HUES64 (cell line): ENCODE data around the gene CACNA1G.

Source experiments
- H3K27ac ChIP-seq: 2 replicates; pipeline ENCODE4 v1.7.0; 2013; ENCODE audit warnings: low read depth, low read length, inconsistent platforms
- H3K27me3 ChIP-seq: 2 replicates; pipeline ENCODE4 v1.6.1; 2013; ENCODE audit warnings: mild to moderate bottlenecking, low read length; ENCODE audit not compliant: insufficient read depth
- H3K36me3 ChIP-seq: 2 replicates; pipeline ENCODE4 v1.6.1; 2013; ENCODE audit warnings: mild to moderate bottlenecking, low read length; ENCODE audit not compliant: insufficient read depth
- H3K4me1 ChIP-seq: 2 replicates; pipeline ENCODE4 v1.6.1; 2013; ENCODE audit warnings: mild to moderate bottlenecking, low read length, moderate library complexity; ENCODE audit not compliant: insufficient read depth
- H3K4me3 ChIP-seq: 2 replicates; pipeline ENCODE4 v1.5.1; 2013; ENCODE audit warnings: mild to moderate bottlenecking, low read length, moderate library complexity
- H3K9ac ChIP-seq: 2 replicates; pipeline ENCODE4 v1.6.1; 2013; ENCODE audit warnings: mild to moderate bottlenecking, low read depth, low read length
- H3K9me3 ChIP-seq: 2 replicates; pipeline ENCODE4 v1.6.1; 2013; ENCODE audit warnings: low read depth, low read length; ENCODE audit not compliant: insufficient read depth
- WGBS: fragments of 150-250, 120-280 bp; methylation state at CpG from one replicate; pipeline ENCODE4 v1.1.7; 2013; ENCODE audit warnings: missing lambda C conversion rate; 5-methylcytosine and 5-hydroxymethylcytosine counted together

The CACNA1G gene

DNA sequence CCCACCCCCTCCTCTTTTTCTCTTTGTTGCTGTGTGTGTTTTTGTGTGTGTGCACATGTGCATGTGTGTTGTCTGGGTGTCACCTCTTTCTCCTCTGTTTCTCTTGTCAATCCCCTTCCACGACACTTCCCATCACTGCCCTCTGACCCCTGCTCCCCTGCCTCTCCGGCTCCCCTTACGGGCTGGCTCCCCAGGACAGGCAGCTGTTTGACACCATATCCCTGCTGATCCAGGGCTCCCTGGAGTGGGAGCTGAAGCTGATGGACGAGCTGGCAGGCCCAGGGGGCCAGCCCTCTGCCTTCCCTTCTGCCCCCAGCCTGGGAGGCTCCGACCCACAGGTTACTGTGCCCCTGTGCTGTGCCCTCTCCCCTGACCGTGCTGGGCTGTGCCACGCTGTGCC is 59.0 kb downstream of the CACNA1G start:
- no peaks in the 10 kb centered on the region for H3K9me3 ChIP-seq
- no peaks in the 10 kb centered on the region for H3K36me3 ChIP-seq
- peaks cover 10% of the 10 kb centered on the region for H3K4me1 ChIP-seq
- H3K4me3 ChIP-seq = no peak overlapping the region
- no peak overlapping the region for H3K27ac ChIP-seq
- H3K27me3 ChIP-seq = peaks cover 7% of the 10 kb centered on the region; the same call in 1 of the 2 replicates
- H3K9ac ChIP-seq = no peak overlapping the region
- 69% methylated on average over 7 of the region's 7 CpGs for WGBS

DNA sequence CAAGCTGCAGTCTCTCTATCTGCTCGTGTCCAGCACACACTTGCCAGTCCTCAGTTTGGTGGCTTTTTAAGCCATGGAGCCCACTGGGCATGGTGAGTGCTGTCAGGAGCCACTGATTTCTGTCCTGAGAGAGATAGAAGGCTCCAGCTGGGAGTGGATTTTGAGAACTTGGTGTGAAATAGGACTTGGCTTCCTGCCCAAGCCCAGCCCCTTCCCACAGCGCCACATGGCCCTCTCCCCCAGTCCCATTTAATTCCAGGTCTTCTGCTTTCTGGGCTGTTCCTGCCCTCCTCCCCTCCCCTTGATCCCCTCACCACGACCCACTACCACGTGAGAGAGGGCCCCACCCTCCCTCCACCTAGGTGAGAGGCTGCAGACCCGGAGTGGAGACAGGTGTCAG is 59.7 kb downstream of the CACNA1G start:
- no peak overlapping the region for H3K27ac ChIP-seq
- WGBS = 50% methylated on average over 5 of the region's 5 CpGs
- H3K9ac ChIP-seq = no peak overlapping the region
- no peaks in the 10 kb centered on the region for H3K36me3 ChIP-seq
- no peaks in the 10 kb centered on the region for H3K9me3 ChIP-seq
- peaks cover 10% of the 10 kb centered on the region for H3K4me1 ChIP-seq
- H3K27me3 ChIP-seq = peaks cover 7% of the 10 kb centered on the region; the same call in 1 of the 2 replicates
- H3K4me3 ChIP-seq = no peak overlapping the region

DNA sequence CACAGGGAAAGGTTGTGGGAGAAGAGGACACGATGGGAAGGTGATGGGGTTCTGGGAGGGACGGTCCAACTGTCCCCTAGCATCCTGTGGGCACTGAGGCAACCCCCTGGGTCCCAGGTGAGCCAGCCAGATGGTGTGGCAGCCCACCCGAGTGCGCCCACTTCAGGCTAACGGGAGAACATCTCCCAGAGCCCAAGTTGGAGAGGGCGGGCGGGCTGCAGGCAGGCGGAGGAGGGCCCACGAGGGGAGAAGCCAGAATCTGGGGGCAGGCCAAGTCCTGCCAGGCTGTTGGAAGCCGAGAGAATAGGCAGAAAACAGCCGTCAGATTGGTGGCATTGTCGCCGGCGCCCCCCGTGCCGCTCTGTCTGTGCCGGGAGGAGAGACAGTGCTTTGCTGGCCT is 60.3 kb downstream of the CACNA1G start:
- no peak overlapping the region for H3K9ac ChIP-seq
- H3K4me3 ChIP-seq = no peak overlapping the region
- no peaks in the 10 kb centered on the region for H3K36me3 ChIP-seq
- H3K4me1 ChIP-seq = peaks cover 10% of the 10 kb centered on the region
- H3K27ac ChIP-seq = no peak overlapping the region
- H3K9me3 ChIP-seq = no peaks in the 10 kb centered on the region
- WGBS = 43% methylated on average over 17 of the region's 17 CpGs
- H3K27me3 ChIP-seq = peaks cover 7% of the 10 kb centered on the region; the same call in 1 of the 2 replicates

DNA sequence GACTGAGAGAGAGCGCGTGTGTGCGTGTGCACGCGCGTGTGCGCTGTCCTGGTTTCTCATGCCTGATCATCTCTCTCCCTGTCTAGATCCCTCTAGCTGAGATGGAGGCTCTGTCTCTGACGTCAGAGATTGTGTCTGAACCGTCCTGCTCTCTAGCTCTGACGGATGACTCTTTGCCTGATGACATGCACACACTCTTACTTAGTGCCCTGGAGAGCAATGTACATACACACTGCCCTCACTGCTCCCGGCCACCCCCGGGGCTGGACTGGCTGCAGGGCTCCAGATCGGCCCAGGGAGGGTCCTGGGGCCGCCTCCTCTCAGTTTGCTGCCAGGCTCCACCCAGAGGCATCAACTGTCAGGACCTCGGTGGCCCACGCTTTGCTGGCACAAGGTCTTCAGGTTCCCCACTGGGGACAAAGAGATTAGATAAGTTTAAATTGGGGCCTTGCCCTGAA is 61.1 kb downstream of the CACNA1G start:
- Histone ChIP-seq H3K4me1 (peaks cover 10% of the 10 kb centered on the region), H3K9ac (no peak overlapping the region), H3K27ac (no peak overlapping the region), H3K36me3 (no peaks in the 10 kb centered on the region), H3K9me3 (no peaks in the 10 kb centered on the region), H3K4me3 (no peak overlapping the region), H3K27me3 (peaks cover 7% of the 10 kb centered on the region; the same call in 1 of the 2 replicates)
- WGBS = 60% methylated on average over 16 of the region's 16 CpGs

DNA sequence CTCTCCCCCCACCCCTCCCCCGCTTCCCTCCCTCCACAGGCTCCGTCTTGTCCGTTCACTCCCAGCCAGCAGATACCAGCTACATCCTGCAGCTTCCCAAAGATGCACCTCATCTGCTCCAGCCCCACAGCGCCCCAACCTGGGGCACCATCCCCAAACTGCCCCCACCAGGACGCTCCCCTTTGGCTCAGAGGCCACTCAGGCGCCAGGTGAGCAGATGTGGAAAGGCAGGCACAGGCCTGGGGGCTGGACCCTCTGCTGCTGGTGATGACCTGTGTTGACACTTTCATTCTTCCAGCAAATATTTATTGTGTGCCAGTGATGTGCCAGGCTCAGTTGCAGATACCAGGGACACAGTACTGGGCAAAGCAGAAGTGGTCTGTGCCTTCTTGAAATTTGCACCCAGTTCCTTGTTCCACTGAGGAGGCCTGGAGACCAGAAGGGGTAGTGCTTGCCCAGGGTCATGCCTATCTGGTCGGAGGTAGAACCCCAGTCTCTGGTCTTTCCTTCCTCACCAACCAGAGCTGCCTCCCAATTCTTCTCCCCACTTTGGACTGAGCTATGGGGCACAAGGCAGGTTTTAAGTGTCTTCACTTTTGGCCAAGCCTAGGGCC is 63.9 kb downstream of the CACNA1G start:
- Histone ChIP-seq H3K9me3 (no peaks in the 10 kb centered on the region), H3K4me3 (no peak overlapping the region), H3K27ac (no peak overlapping the region), H3K27me3 (peaks cover 7% of the 10 kb centered on the region; the same call in 1 of the 2 replicates), H3K36me3 (no peaks in the 10 kb centered on the region), H3K4me1 (peaks cover 23% of the 10 kb centered on the region), H3K9ac (no peak overlapping the region)
- 80% methylated on average over 7 of the region's 7 CpGs for WGBS

DNA sequence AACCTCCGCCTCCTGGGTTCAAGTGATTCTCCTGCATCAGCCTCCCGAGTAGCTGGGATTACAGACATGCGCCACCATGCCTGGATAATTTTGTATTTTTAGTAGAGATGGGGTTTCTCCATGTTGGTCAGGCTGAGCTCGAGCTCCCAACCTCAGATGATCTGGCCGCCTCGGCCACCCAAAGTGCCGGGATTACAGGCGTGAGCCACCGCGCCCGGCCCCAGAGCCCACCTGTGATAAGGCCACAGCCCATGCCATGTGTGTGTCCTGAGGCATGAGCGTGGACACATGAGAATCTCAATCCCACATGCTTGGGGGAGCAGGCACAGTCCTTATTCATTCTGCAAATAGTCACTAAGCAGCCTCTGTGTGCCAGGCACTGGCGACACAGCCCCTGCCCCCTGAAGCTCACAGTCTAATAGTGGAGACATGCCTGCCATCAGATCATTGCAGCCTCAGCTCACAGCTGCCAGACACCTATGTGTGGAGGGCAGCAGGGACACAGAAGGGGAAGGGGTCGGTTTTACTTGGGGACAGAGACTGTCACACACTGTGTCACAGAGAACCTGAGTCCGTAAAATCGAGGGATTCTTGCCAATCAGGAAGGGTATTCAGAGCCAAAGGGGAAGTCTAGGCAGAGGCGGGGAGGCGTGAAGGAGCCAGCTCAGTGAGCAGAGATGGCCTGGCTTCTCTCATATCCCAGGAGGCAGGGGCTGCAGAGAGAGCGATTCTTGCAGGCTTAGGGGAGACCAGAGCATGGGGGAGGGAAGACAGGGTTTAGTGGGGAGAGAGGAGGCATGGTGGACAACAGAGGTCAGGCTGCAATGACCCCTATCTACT is 64.7 kb downstream of the CACNA1G start:
- Histone ChIP-seq H3K4me1 (peaks cover 23% of the 10 kb centered on the region), H3K9me3 (no peaks in the 10 kb centered on the region), H3K4me3 (no peak overlapping the region), H3K27me3 (peaks cover 7% of the 10 kb centered on the region; the same call in 1 of the 2 replicates), H3K9ac (no peak overlapping the region), H3K36me3 (no peaks in the 10 kb centered on the region), H3K27ac (no peak overlapping the region)
- 92% methylated on average over 19 of the region's 19 CpGs for WGBS

DNA sequence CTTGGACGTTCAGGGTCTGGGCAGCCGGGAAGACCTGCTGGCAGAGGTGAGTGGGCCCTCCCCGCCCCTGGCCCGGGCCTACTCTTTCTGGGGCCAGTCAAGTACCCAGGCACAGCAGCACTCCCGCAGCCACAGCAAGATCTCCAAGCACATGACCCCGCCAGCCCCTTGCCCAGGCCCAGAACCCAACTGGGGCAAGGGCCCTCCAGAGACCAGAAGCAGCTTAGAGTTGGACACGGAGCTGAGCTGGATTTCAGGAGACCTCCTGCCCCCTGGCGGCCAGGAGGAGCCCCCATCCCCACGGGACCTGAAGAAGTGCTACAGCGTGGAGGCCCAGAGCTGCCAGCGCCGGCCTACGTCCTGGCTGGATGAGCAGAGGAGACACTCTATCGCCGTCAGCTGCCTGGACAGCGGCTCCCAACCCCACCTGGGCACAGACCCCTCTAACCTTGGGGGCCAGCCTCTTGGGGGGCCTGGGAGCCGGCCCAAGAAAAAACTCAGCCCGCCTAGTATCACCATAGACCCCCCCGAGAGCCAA is 65.6 kb downstream of the CACNA1G start:
- no peak overlapping the region for H3K27ac ChIP-seq
- no peaks in the 10 kb centered on the region for H3K9me3 ChIP-seq
- H3K27me3 ChIP-seq = peaks cover 3% of the 10 kb centered on the region; the same call in 1 of the 2 replicates
- H3K4me3 ChIP-seq = no peak overlapping the region
- H3K9ac ChIP-seq = no peak overlapping the region
- H3K4me1 ChIP-seq = peaks cover 21% of the 10 kb centered on the region
- 37% methylated on average over 19 of the region's 19 CpGs for WGBS
- no peaks in the 10 kb centered on the region for H3K36me3 ChIP-seq

DNA sequence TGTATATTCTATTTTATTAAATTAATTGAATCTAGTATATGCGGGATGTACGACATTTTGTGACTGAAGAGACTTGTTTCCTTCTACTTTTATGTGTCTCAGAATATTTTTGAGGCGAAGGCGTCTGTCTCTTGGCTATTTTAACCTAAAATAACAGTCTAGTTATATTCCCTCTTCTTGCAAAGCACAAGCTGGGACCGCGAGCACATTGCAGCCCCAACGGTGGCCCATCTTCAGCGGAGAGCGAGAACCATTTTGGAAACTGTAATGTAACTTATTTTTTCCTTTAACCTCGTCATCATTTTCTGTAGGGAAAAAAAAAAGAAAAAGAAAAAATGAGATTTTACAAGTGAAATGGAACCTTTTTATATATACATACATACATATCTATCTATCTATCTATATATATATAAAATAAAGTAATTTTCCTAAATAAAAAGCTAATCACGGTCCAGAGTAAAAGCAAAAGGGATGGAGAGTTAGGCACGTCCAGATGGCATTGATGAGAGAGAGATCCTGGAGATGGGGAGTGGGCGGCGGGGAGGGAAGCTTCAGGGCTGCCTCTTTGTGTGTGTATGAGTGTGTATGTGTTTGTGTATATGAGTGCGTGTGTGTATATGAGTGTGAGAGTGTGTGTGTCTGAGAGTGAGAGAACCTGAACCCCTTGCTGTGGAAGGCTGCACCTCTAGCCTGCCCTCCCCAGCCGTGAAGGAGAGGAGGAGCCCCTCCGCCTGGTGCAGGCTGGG is 66.7 kb downstream of the CACNA1G start:
- Histone ChIP-seq H3K27me3 (peaks cover 5% of the 10 kb centered on the region), H3K9ac (no peak overlapping the region), H3K4me3 (no peak overlapping the region), H3K27ac (no peak overlapping the region), H3K36me3 (no peaks in the 10 kb centered on the region), H3K9me3 (no peaks in the 10 kb centered on the region), H3K4me1 (peaks cover 14% of the 10 kb centered on the region; the same call in 1 of the 2 replicates)
- WGBS = 86% methylated on average over 16 of the region's 17 CpGs

DNA sequence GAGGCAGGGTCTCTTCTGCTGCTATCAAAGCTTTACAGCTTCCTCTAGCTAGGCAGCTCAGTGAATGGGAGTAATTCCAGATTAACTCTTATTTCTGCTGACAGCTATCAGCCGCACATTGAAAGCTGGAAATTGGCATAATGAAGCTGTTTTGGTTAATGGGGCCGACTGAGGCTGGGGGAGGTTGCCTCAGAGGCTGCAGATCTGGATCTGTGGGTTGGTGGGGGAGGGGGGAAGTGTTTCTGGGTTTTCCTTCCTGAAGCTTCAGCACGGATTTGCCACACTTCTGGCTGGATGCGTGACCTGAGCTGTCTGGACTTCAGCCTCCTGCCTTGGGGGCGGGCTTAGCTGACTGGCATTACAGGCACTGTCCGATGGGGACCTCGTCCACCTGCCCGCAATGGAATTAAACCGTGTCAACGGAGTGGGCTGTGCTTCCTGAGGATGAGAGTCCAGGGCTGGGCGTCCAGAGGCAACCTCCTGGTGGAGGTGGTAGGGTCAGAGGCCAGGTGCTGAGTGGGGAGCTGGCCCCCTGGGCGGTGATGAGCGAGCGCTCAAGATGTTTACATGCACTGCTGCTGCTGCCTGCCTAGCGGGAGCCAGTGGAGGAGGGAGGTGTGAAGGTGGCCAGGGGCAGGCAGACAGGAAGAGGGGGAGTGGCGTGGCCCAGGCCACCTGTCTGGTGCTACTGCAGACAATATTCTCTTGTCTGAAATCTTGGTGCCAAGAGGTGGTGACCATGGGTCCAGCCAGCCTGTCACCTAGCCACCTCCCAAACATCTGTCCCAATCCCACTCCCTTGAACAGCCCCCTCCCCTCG is 67.5 kb downstream of the CACNA1G start:
- no peak overlapping the region for H3K9ac ChIP-seq
- peak overlapping the region; percentile 32 for H3K4me3 ChIP-seq

DNA sequence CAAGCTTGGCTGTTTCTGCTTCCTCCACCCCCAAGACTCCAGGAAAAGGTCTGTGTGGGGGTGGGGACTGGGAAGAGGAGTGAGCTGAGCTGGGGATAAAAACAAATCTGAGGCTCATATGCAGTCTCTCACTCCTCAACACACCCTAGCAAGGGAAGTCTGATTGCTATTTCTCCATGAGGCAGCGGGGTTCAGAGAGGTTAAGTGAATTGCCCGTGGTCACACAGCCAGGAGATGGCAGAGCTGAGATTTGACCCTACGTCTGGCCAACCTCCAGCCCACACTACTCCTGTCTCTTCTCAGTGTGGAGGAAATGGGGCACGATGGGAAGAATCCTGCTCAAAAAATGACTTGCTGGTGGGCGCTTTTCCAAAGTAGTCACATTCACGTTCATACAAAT is 69.4 kb downstream of the CACNA1G start:
- Histone ChIP-seq H3K4me3 (no peak overlapping the region), H3K9ac (no peak overlapping the region), H3K4me1 (peaks cover 14% of the 10 kb centered on the region; the same call in 1 of the 2 replicates), H3K9me3 (no peaks in the 10 kb centered on the region), H3K27me3 (peaks cover 32% of the 10 kb centered on the region), H3K27ac (no peak overlapping the region), H3K36me3 (no peaks in the 10 kb centered on the region)
- 91% methylated on average over 6 of the region's 6 CpGs for WGBS

More for the DNA sequence above, 67.5 kb downstream of the CACNA1G start:
- peaks cover 13% of the 10 kb centered on the region for H3K27me3 ChIP-seq
- H3K4me1 ChIP-seq = peaks cover 14% of the 10 kb centered on the region; the same call in 1 of the 2 replicates
- H3K27ac ChIP-seq = no peak overlapping the region
- 18% methylated on average over 17 of the region's 17 CpGs for WGBS
- H3K9me3 ChIP-seq = no peaks in the 10 kb centered on the region
- H3K36me3 ChIP-seq = no peaks in the 10 kb centered on the region
